Sigmoid colon (tissue), 7 donors: Measurements from ENCODE around the gene AIG1. TPM values are rescaled to one million over a fixed set of nuclear protein-coding genes. Genes with fewer than 3 reads are reported as not detected.
A peak's percentile ranks its signal among the peaks of the same experiment; 100 is the strongest.

Experiments
- DNase-seq: peaks from one replicate; pipeline ENCODE4 v3.0.0-alpha.2; 2019
- H3K27ac ChIP-seq, 4 donors: fragments of 200-600 bp; sonication (generic); one replicate each; pipeline ENCODE4 v1.5.1; 2016 to 2019; ENCODE audit warnings: mild to moderate bottlenecking in 1 of 4
- H3K27me3 ChIP-seq, 3 donors: fragments of 200-600 bp; sonication (generic); one replicate each; pipeline ENCODE4 v1.5.1; 2019; ENCODE audit warnings: mild to moderate bottlenecking in 1 of 3
- H3K36me3 ChIP-seq, 4 donors: fragments of 200-600 bp; sonication (generic); one replicate each; pipeline ENCODE4 v1.5.1; 2016 to 2019
- H3K4me1 ChIP-seq, 4 donors: fragments of 200-600 bp; sonication (generic); one replicate each; pipeline ENCODE4 v1.5.1; 2017 to 2019
- H3K4me3 ChIP-seq, 4 donors: fragments of 200-600 bp; sonication (generic); one replicate each; pipeline ENCODE4 v1.5.1; 2017 to 2019; ENCODE audit warnings: mild to moderate bottlenecking in 2 of 4, moderate library complexity in 1 of 4
- H3K9me3 ChIP-seq, 4 donors: fragments of 200-600 bp in 3 of 4; sonication (generic) in 3 of 4; one replicate each; pipeline versions ENCODE4 v1.5.1 to v1.6.1; 2013 to 2019
- CTCF ChIP-seq, 4 experiments: fragments of 450-650 bp in 3 of 4; fragments of 200-600 bp in 1 of 4; IDR thresholded peaks; one replicate each; pipeline ENCODE4 v1.5.1; 2016 to 2019; ENCODE audit warnings: antibody characterized with exemption in 4 of 4, mild to moderate bottlenecking in 3 of 4, moderate library complexity in 2 of 4
- EP300 ChIP-seq, 4 donors: sonication (generic); formaldehyde crosslinking; IDR thresholded peaks; one replicate each; pipeline ENCODE4 v1.6.1; 2017; ENCODE audit warnings: antibody characterized with exemption in 4 of 4
- POLR2A ChIP-seq, 2 donors: fragments of 450-650 bp; IDR thresholded peaks; one replicate each; pipeline ENCODE4 v1.6.1; 2016; ENCODE audit warnings: antibody characterized with exemption in 2 of 2, mild to moderate bottlenecking in 2 of 2, moderate library complexity in 2 of 2
- POLR2AphosphoS5 ChIP-seq, 4 donors: sonication (generic); formaldehyde crosslinking; IDR thresholded peaks; one replicate each; pipeline ENCODE4 v1.6.1; 2017; ENCODE audit warnings: antibody characterized with exemption in 4 of 4
- WGBS, 2 donors: extraction: QIAGEN DNeasy Blood & Tissue Kit; methylation state at CpG; one replicate each; pipeline ENCODE4 v1.1.7; 2013; 5-methylcytosine and 5-hydroxymethylcytosine counted together
- intact Hi-C: fragments of 100-400 bp; cut with DNase I; formaldehyde crosslinking; loops from one replicate; pipeline ENCODE4 v1.15.1; 2023
- polyA plus RNA-seq, 3 donors: library from polyadenylated mRNA; stranded (reverse); fragments of 200-250 nt; gene quantifications; one replicate each; pipeline ENCODE4 v1.2.3, GENCODE V29; 2013
- total RNA-seq, 4 donors: library from RNA; depleted of rRNA; stranded (reverse); fragments of >200 nt; gene quantifications; one replicate each; pipeline ENCODE4 v1.1.0, GENCODE V29; 2016
- donor health status: healthy with polysubstance abuse.
- donor health status: Bipolar disorder and iron deficiency.
- donor health status: healthy.

AIG1 gene
- total and polyA plus RNA-seq, 7 donors: 10.9 to 30.7 (median 20.6) TPM

GRCh38 chr6:143213859-143214376 lies 153.2 kb downstream of the AIG1 start:
- WGBS, 2 donors: 84 to 91% methylated on average over 3 of the region's 3 CpGs
- H3K27ac ChIP-seq: no peak overlapping the region
- H3K36me3 ChIP-seq: no peaks in the 10 kb centered on the region
- H3K4me3 ChIP-seq: no peak overlapping the region
- no peak for DNase-seq
- intact Hi-C loops: no loop called here
- H3K27me3 ChIP-seq: no peaks in the 10 kb centered on the region
- TF ChIP-seq POLR2AphosphoS5 (IDR thresholded peaks at IDR 0.05): no peak
- no peak for TF ChIP-seq EP300 (IDR thresholded peaks at IDR 0.05)
- TF ChIP-seq CTCF (IDR thresholded peaks at IDR 0.05): no peak
- TF ChIP-seq POLR2A (IDR thresholded peaks at IDR 0.05): no peak
- peaks cover 0 to 19% (median 2%) of the 10 kb centered on the region in 4 donors for H3K4me1 ChIP-seq
- H3K9me3 ChIP-seq: no peaks in the 10 kb centered on the region

GRCh38 chr6:143215363-143215762 lies 154.7 kb downstream of the AIG1 start:
- Histone ChIP-seq H3K4me1 (peaks cover 0 to 19% (median 2%) of the 10 kb centered on the region in 4 donors), H3K9me3 (no peaks in the 10 kb centered on the region), H3K36me3 (no peaks in the 10 kb centered on the region), H3K4me3 (no peak overlapping the region), H3K27me3 (no peaks in the 10 kb centered on the region), H3K27ac (no peak overlapping the region)
- DNase-seq: no peak
- intact Hi-C loops: no loop called here
- 65 to 71% methylated on average over 2 of the region's 2 CpGs for WGBS, 2 donors
- TF ChIP-seq POLR2AphosphoS5 (IDR thresholded peaks at IDR 0.05) (no peak), CTCF (IDR thresholded peaks at IDR 0.05) (no peak), EP300 (IDR thresholded peaks at IDR 0.05) (no peak), POLR2A (IDR thresholded peaks at IDR 0.05) (no peak)

GRCh38 chr6:143215771-143216170 lies 155.1 kb downstream of the AIG1 start:
- no peaks in the 10 kb centered on the region for H3K36me3 ChIP-seq
- no peaks in the 10 kb centered on the region for H3K9me3 ChIP-seq
- TF ChIP-seq CTCF (IDR thresholded peaks at IDR 0.05) (no peak), POLR2A (IDR thresholded peaks at IDR 0.05) (no peak), EP300 (IDR thresholded peaks at IDR 0.05) (no peak), POLR2AphosphoS5 (IDR thresholded peaks at IDR 0.05) (no peak)
- no peaks in the 10 kb centered on the region for H3K27me3 ChIP-seq
- 48 to 63% methylated on average over 1 of the region's 1 CpG for WGBS, 2 donors
- H3K4me1 ChIP-seq: peaks cover 0 to 20% (median 2%) of the 10 kb centered on the region in 4 donors
- H3K4me3 ChIP-seq: no peak overlapping the region
- DNase-seq: no peak
- intact Hi-C loops: no loop called here
- H3K27ac ChIP-seq: no peak overlapping the region

GRCh38 chr6:143218233-143218632 lies 157.5 kb downstream of the AIG1 start:
- H3K9me3 ChIP-seq: no peaks in the 10 kb centered on the region
- H3K36me3 ChIP-seq: no peaks in the 10 kb centered on the region
- H3K4me3 ChIP-seq: no peak overlapping the region
- H3K4me1 ChIP-seq: peaks cover 0 to 39% (median 20%) of the 10 kb centered on the region in 4 donors
- 89 to 90% methylated on average over 5 of the region's 5 CpGs for whole genome bisulfite sequencing, 2 donors
- H3K27me3 ChIP-seq: no peaks in the 10 kb centered on the region
- no peak for DNase-seq
- no peak for TF ChIP-seq POLR2A (IDR thresholded peaks at IDR 0.05)
- H3K27ac ChIP-seq: no peak overlapping the region
- intact Hi-C loops: no loop called here

GRCh38 chr6:143221698-143222097 lies 161.0 kb downstream of the AIG1 start:
- no peaks in the 10 kb centered on the region for H3K9me3 ChIP-seq
- no peaks in the 10 kb centered on the region for H3K27me3 ChIP-seq
- no peak overlapping the region for H3K4me3 ChIP-seq
- H3K4me1 ChIP-seq: peaks cover 0 to 32% (median 19%) of the 10 kb centered on the region in 4 donors
- peak overlapping the region in 3 of 4 donors; percentile 42 to 58 (median 51) for H3K27ac ChIP-seq
- intact Hi-C loops: no loop called here
- no peaks in the 10 kb centered on the region for H3K36me3 ChIP-seq
- WGBS, 2 donors: 86 to 92% methylated on average over 5 of the region's 5 CpGs
- no peak for TF ChIP-seq POLR2A (IDR thresholded peaks at IDR 0.05)
- TF ChIP-seq POLR2AphosphoS5 (IDR thresholded peaks at IDR 0.05): peak in 3 of 4 donors; percentile 28 to 80 (median 79)
- TF ChIP-seq CTCF (IDR thresholded peaks at IDR 0.05): no peak
- TF ChIP-seq EP300 (IDR thresholded peaks at IDR 0.05): peak in 1 of 4 donors; percentile 17
- no peak for DNase-seq
